Measurements from ENCODE around the gene HID1. TPM values are rescaled to one million over a fixed set of nuclear protein-coding genes. Genes with fewer than 3 reads are reported as not detected.
"Not testable (repeated sequence)": the region's sequence is repeated elsewhere in the genome, so short reads cannot be mapped to it uniquely, and the experiment has no call there.

HID1 gene
- total RNA-seq, 5 donors from 2014 or later (not counting 1 experiment from before 2014, with no cell fraction given) = 12.7 to 21.0 (median 14.5) TPM

DNA sequence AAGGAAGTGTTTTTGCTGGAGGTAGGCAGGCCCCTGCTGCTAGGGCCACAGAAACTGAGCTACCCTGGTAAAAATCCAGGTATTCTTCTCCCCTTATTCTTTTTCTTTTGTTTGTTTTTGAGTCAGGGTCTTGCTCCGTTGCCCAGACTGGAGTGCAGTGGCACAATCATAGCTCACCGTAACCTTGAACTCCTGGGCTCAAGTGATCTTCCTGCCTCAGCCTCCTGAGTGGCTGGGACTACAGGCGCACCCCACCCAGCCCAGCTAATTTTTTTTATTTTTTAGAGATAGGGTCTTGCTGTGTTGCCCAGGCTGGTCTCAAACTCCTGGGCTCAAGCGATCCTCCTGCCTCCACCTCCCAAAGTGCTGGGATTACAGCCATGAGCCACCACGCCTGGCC is 3.1 kb downstream of the HID1 start:
- POLR2A ChIA-PET; H3K27ac Mint-ChIP-seq; H3K9me3 Mint-ChIP-seq; H3K4me3 Mint-ChIP-seq; DNase-seq; H3K27ac ChIP-seq (ENCODE audit: low read length); ATAC-seq (replicated peaks in 1 of 4); H3K9me3 ChIP-seq; H3K4me3 ChIP-seq (ENCODE audit: control insufficient read depth in 1 of 2, extremely low read depth in 1 of 2, low read length in 1 of 2); H3K36me3 Mint-ChIP-seq; H3K36me3 ChIP-seq (ENCODE audit: control insufficient read depth in 2 of 2, extremely low read depth in 1 of 2, insufficient read depth in 1 of 2, low read length in 1 of 2): not testable (repeated sequence)
- H3K4me1 Mint-ChIP-seq = peaks cover 8 to 13% (median 12%) of the 10 kb centered on the region in 3 donors
- 100% methylated on average over 3 of the region's 5 CpGs for WGBS (ENCODE audit: insufficient coverage)
- Histone ChIP-seq H3K27me3 (replicated peaks in 1 of 2; ENCODE audit: control insufficient read depth in 2 of 2, extremely low read depth in 1 of 2, insufficient read depth in 2 of 2, low read length in 1 of 2) (peaks cover 0 to 40% of the 10 kb centered on the region in 2 experiments), H3K4me1 (ENCODE audit: control insufficient read depth in 1 of 2, extremely low read depth in 1 of 2, insufficient read depth in 2 of 2, low read length in 2 of 2) (peaks cover 2 to 21% of the 10 kb centered on the region in 2 experiments)
- CTCF ChIA-PET = interaction anchor here (0.6 to 3.6 kb wide), 4 partner anchors 8 to 125 kb away, joined by 3 to 13 read pairs (median 4); no protein-coding TSS in a partner anchor
- H3K27me3 Mint-ChIP-seq = peaks cover 0 to 10% of the 10 kb centered on the region in 2 donors

DNA sequence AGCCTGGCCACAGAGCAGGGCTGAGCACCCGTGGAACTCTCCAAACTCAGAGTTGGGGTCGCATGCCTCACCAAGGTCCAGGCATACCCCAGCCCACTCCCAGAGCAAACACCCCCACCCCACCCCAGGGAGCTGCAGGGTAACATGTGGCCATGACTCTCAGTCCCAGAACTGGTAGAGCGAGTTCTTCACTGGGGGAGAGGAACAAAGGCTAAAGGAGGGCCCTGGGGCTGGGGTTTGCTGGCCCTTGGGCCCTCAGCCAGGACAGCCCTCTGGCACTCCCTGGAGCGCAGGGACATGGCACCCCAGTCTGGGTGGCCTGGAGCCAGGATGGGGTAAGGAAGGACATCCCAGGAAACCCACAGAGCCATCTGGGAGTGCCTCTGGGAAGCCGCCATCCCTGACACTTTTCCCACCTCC is 4.2 kb downstream of the HID1 start:
- Histone ChIP-seq H3K9me3 (no peaks in the 10 kb centered on the region), H3K27me3 (replicated peaks in 1 of 2; ENCODE audit: control insufficient read depth in 2 of 2, extremely low read depth in 1 of 2, insufficient read depth in 2 of 2, low read length in 1 of 2) (peaks cover 0 to 29% of the 10 kb centered on the region in 2 experiments), H3K4me3 (ENCODE audit: control insufficient read depth in 1 of 2, extremely low read depth in 1 of 2, low read length in 1 of 2) (no peak overlapping the region), H3K36me3 (ENCODE audit: control insufficient read depth in 2 of 2, extremely low read depth in 1 of 2, insufficient read depth in 1 of 2, low read length in 1 of 2) (no peaks in the 10 kb centered on the region), H3K27ac (ENCODE audit: low read length) (no peak overlapping the region), H3K4me1 (ENCODE audit: control insufficient read depth in 1 of 2, extremely low read depth in 1 of 2, insufficient read depth in 2 of 2, low read length in 2 of 2) (peaks cover 2 to 19% of the 10 kb centered on the region in 2 experiments)
- POLR2A ChIA-PET = no interaction called here
- no peak overlapping the region for H3K4me3 Mint-ChIP-seq
- H3K27me3 Mint-ChIP-seq = peaks cover 0 to 7% of the 10 kb centered on the region in 2 donors
- ATAC-seq (replicated peaks in 1 of 4) (no peak), DNase-seq (no peak)
- CTCF ChIA-PET = no interaction called here
- no peaks in the 10 kb centered on the region for H3K36me3 Mint-ChIP-seq
- no peaks in the 10 kb centered on the region for H3K9me3 Mint-ChIP-seq
- 90% methylated on average over 3 of the region's 5 CpGs for WGBS (ENCODE audit: insufficient coverage)
- peaks cover 8 to 13% (median 12%) of the 10 kb centered on the region in 3 donors for H3K4me1 Mint-ChIP-seq
- no peak overlapping the region for H3K27ac Mint-ChIP-seq

DNA sequence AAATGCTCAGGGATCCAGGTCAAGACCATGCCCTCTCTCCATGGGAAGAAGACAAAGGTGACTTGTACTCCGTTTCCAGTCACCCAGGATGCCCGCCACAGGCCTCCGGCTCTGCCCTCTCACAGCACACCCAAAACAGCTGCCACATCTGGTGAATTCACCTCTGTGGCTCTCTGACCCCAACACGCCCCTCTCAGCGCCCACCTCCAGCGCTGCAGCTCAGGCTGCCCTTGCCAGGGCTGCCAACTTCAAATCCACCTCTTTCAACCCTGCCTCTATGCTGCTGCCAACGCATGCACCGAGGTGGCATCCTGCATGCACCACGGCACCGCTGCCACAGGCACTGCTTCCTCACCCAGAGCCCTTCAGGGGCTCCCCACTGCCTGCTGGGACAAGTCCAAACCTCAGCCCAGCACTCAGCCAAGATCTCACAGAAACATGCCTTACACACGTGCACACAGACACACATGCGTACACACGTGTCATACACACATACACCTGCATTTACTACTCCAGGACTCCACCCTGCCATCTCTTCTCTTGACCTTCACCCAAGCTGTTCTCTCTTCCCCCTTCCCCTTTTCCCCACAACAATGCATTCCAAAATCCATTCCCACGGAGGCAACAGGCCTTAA is 7.5 kb downstream of the HID1 start:
- Mint-ChIP-seq H3K27ac (no peak overlapping the region), H3K9me3 (no peaks in the 10 kb centered on the region), H3K36me3 (no peaks in the 10 kb centered on the region), H3K27me3 (no peaks in the 10 kb centered on the region), H3K4me3 (no peak overlapping the region), H3K4me1 (peaks cover 3 to 12% (median 4%) of the 10 kb centered on the region in 3 donors)
- H3K27ac ChIP-seq (ENCODE audit: low read length) = no peak overlapping the region
- no peak for DNase-seq
- 79% methylated on average over 13 of the region's 14 CpGs for WGBS (ENCODE audit: insufficient coverage)
- ATAC-seq (replicated peaks in 1 of 4) = no peak
- ChIA-PET POLR2A (no interaction called here), CTCF (interaction anchor here in 1 of 2 donors (1.5 kb wide), 1 partner anchor 16 kb away, joined by 3 read pairs; no protein-coding TSS in a partner anchor)
- no peak overlapping the region for H3K4me3 ChIP-seq (ENCODE audit: control insufficient read depth in 1 of 2, extremely low read depth in 1 of 2, low read length in 1 of 2)
- peaks cover 0 to 18% of the 10 kb centered on the region in 2 experiments for H3K27me3 ChIP-seq (replicated peaks in 1 of 2; ENCODE audit: control insufficient read depth in 2 of 2, extremely low read depth in 1 of 2, insufficient read depth in 2 of 2, low read length in 1 of 2)
- no peaks in the 10 kb centered on the region for H3K36me3 ChIP-seq (ENCODE audit: control insufficient read depth in 2 of 2, extremely low read depth in 1 of 2, insufficient read depth in 1 of 2, low read length in 1 of 2)
- H3K4me1 ChIP-seq (ENCODE audit: control insufficient read depth in 1 of 2, extremely low read depth in 1 of 2, insufficient read depth in 2 of 2, low read length in 2 of 2) = peaks cover 0 to 9% of the 10 kb centered on the region in 2 experiments
- H3K9me3 ChIP-seq = no peaks in the 10 kb centered on the region

DNA sequence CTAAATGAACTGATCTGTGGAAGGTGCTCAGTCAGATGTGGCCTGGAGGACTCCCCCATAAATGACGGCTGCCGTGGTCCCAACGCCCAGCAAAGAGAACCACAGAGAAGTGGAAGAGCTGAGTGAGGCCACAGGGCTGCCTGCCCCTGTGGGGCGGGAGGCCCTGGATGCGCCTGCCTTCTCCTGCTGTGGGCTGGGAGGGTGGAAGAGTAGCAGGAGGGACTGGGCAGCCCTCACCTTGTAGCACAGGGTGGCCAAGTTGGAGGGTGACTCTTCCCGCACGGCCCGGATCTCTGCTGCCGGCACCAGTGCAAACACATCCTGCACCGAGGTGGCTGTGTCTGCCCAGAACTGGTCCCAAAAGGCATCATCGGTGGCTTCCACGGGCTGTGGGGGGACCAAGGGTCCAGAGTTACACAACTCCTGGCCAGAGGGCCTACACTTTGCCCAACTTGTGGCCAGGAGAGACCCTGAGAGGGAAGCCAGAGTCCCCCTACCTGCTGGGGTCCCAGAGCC is 8.3 kb downstream of the HID1 start:
- H3K4me1 ChIP-seq (ENCODE audit: control insufficient read depth in 1 of 2, extremely low read depth in 1 of 2, insufficient read depth in 2 of 2, low read length in 2 of 2) = peaks cover 0 to 9% of the 10 kb centered on the region in 2 experiments
- H3K4me1 Mint-ChIP-seq = peaks cover 3 to 14% (median 4%) of the 10 kb centered on the region in 3 donors
- no peaks in the 10 kb centered on the region for H3K9me3 Mint-ChIP-seq
- H3K9me3 ChIP-seq = no peaks in the 10 kb centered on the region
- no peak overlapping the region for H3K27ac ChIP-seq (ENCODE audit: low read length)
- DNase-seq = no peak
- ATAC-seq (replicated peaks in 1 of 4) = no peak
- H3K27me3 Mint-ChIP-seq = no peaks in the 10 kb centered on the region
- no peak overlapping the region for H3K4me3 Mint-ChIP-seq
- 90% methylated on average over 10 of the region's 12 CpGs for WGBS (ENCODE audit: insufficient coverage)
- no peak overlapping the region for H3K4me3 ChIP-seq (ENCODE audit: control insufficient read depth in 1 of 2, extremely low read depth in 1 of 2, low read length in 1 of 2)
- ChIA-PET CTCF (interaction anchor here in 1 of 2 donors (0.6 to 1.5 kb wide), 3 partner anchors 15 to 237 kb away, joined by 3 to 5 read pairs (median 3); no protein-coding TSS in a partner anchor), POLR2A (no interaction called here)
- H3K27ac Mint-ChIP-seq = no peak overlapping the region
- H3K27me3 ChIP-seq (replicated peaks in 1 of 2; ENCODE audit: control insufficient read depth in 2 of 2, extremely low read depth in 1 of 2, insufficient read depth in 2 of 2, low read length in 1 of 2) = peaks cover 0 to 20% of the 10 kb centered on the region in 2 experiments
- H3K36me3 ChIP-seq (ENCODE audit: control insufficient read depth in 2 of 2, extremely low read depth in 1 of 2, insufficient read depth in 1 of 2, low read length in 1 of 2) = no peaks in the 10 kb centered on the region
- no peaks in the 10 kb centered on the region for H3K36me3 Mint-ChIP-seq

DNA sequence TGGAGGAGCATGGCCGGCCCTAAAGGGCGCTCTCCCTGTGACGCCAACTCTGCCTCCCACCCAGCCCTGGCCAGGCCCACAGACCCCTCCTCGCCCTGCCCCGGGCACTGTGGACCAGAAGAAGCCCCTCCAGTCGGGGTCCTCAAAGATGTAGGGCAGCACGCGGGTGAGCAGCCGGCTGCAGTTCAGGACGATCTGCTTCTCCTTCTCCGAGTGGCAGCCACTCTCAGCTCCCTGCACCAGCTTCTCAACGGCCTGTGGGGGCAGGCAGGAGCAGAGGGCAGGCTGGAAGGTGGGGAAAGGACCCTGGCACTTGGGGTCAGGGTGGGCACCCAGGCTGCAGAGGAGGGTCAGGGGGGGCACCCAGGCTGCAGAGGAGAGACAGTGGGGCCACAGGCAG is 8.9 kb downstream of the HID1 start:
- Histone ChIP-seq H3K27me3 (replicated peaks in 1 of 2; ENCODE audit: control insufficient read depth in 2 of 2, extremely low read depth in 1 of 2, insufficient read depth in 2 of 2, low read length in 1 of 2) (peaks cover 0 to 20% of the 10 kb centered on the region in 2 experiments), H3K36me3 (ENCODE audit: control insufficient read depth in 2 of 2, extremely low read depth in 1 of 2, insufficient read depth in 1 of 2, low read length in 1 of 2) (no peaks in the 10 kb centered on the region), H3K9me3 (no peaks in the 10 kb centered on the region), H3K4me3 (ENCODE audit: control insufficient read depth in 1 of 2, extremely low read depth in 1 of 2, low read length in 1 of 2) (no peak overlapping the region), H3K27ac (ENCODE audit: low read length) (no peak overlapping the region), H3K4me1 (ENCODE audit: control insufficient read depth in 1 of 2, extremely low read depth in 1 of 2, insufficient read depth in 2 of 2, low read length in 2 of 2) (peaks cover 0 to 9% of the 10 kb centered on the region in 2 experiments)
- no peak overlapping the region for H3K27ac Mint-ChIP-seq
- no peaks in the 10 kb centered on the region for H3K9me3 Mint-ChIP-seq
- no peaks in the 10 kb centered on the region for H3K36me3 Mint-ChIP-seq
- H3K4me1 Mint-ChIP-seq = peaks cover 3 to 16% (median 4%) of the 10 kb centered on the region in 3 donors
- DNase-seq (no peak), ATAC-seq (replicated peaks in 1 of 4) (no peak)
- 70% methylated on average over 9 of the region's 12 CpGs for WGBS (ENCODE audit: insufficient coverage)
- ChIA-PET CTCF (interaction anchor here in 1 of 2 donors (1.3 to 3.5 kb wide), 3 partner anchors 15 to 238 kb away, joined by 3 to 46 read pairs (median 5); partner anchors contain the start of gene MRPL58), POLR2A (no interaction called here)
- no peaks in the 10 kb centered on the region for H3K27me3 Mint-ChIP-seq
- no peak overlapping the region for H3K4me3 Mint-ChIP-seq

DNA sequence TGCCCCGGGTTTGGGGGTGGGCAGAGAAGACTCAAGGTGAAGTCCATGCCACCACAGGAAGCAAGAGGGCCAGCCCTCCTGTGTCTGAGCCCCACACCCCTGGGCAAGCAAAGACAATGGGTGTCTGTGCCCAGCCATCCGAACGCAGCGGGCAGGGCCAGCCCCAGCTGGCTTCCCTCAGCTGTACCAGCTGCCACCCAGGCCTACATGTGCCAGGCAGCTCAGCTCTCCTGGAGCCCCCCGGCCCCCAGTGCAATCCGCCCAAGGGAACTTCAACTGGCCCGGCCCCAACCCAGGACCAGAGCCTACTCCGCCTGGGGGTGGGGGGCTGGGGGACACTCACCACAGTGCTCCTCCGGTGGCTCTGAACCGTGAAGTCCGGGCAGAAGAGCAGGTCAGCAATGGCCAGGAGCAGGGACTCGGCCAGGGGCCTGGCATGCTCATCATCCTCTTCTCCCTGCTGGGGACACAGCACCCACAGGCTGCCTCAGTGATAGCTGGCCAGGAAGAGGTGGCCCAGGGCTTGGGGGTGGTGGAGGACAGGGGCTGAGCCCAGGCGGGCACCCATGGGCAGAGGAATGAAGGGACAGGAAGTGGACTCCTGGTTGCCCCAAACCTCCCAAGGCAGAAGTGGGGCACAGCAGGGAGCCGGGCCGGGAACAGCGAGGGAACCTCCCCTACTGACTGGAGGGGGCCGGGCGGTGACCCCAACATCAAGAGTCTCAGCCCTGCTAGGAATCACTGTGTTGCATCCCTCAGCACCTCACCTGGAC is 9.8 kb downstream of the HID1 start:
- ChIA-PET POLR2A (interaction anchor here in 1 of 2 donors (0.6 to 0.7 kb wide), 2 partner anchors 11 to 50 kb away, joined by 7 to 8 read pairs; no protein-coding TSS in a partner anchor), CTCF (interaction anchor here (0.5 to 3.5 kb wide), 17 partner anchors 8 to 300 kb away, joined by 3 to 46 read pairs (median 5); partner anchors contain the start of genes MRPL58 (in 2 of the 2), CDR2L (in 1 of the 2) and HID1 (in 1 of the 2))
- Mint-ChIP-seq H3K27me3 (no peaks in the 10 kb centered on the region), H3K9me3 (no peaks in the 10 kb centered on the region), H3K36me3 (no peaks in the 10 kb centered on the region), H3K4me1 (peaks cover 8 to 20% (median 9%) of the 10 kb centered on the region in 3 donors), H3K4me3 (no peak overlapping the region), H3K27ac (no peak overlapping the region)
- H3K27me3 ChIP-seq (replicated peaks in 1 of 2; ENCODE audit: control insufficient read depth in 2 of 2, extremely low read depth in 1 of 2, insufficient read depth in 2 of 2, low read length in 1 of 2) = peaks cover 0 to 24% of the 10 kb centered on the region in 2 experiments
- H3K4me1 ChIP-seq (ENCODE audit: control insufficient read depth in 1 of 2, extremely low read depth in 1 of 2, insufficient read depth in 2 of 2, low read length in 2 of 2) = peaks cover 0 to 13% of the 10 kb centered on the region in 2 experiments
- no peaks in the 10 kb centered on the region for H3K36me3 ChIP-seq (ENCODE audit: control insufficient read depth in 2 of 2, extremely low read depth in 1 of 2, insufficient read depth in 1 of 2, low read length in 1 of 2)
- no peak overlapping the region for H3K27ac ChIP-seq (ENCODE audit: low read length)
- H3K9me3 ChIP-seq = no peaks in the 10 kb centered on the region
- H3K4me3 ChIP-seq (ENCODE audit: control insufficient read depth in 1 of 2, extremely low read depth in 1 of 2, low read length in 1 of 2) = no peak overlapping the region
- 89% methylated on average over 8 of the region's 18 CpGs for WGBS (ENCODE audit: insufficient coverage)
- ATAC-seq (replicated peaks in 1 of 4) = no peak
- DNase-seq = no peak
